Left lung (tissue), 10 donors: ENCODE measurements around the gene ASZ1. TPM values are rescaled to one million over a fixed set of nuclear protein-coding genes. Genes with fewer than 3 reads are reported as not detected.

Source experiments
- ATAC-seq: fragments of 200-7000 bp; cut with Tn5 transposase; one replicate; pipeline ENCODE4 v1.9.1; 2020; ENCODE audit warnings: moderate library complexity
- DNase-seq, 4 donors: peaks; one replicate each; pipeline ENCODE4 v3.0.0-alpha.2; 2013 to 2020
- H3K27ac ChIP-seq, 2 donors: fragments of 200-600 bp; sonication (generic) in 1 of 2; one replicate each; pipeline versions ENCODE4 v1.5.0 to v1.8.0; 2020 to 2021
- H3K27me3 ChIP-seq, 2 donors: fragments of 200-600 bp; sonication (generic) in 1 of 2; one replicate each; pipeline versions ENCODE4 v1.5.0 to v1.8.0; 2020 to 2021
- H3K36me3 ChIP-seq, 2 donors: fragments of 200-600 bp; sonication (generic) in 1 of 2; one replicate each; pipeline versions ENCODE4 v1.5.0 to v1.8.0; 2020 to 2021
- H3K4me1 ChIP-seq, 2 donors: fragments of 200-600 bp; one replicate each; pipeline ENCODE4 v1.8.0; 2021
- H3K4me3 ChIP-seq, 2 donors: fragments of 200-600 bp; sonication (generic) in 1 of 2; one replicate each; pipeline versions ENCODE4 v1.5.0 to v1.8.0; 2020 to 2021; ENCODE audit warnings: mild to moderate bottlenecking in 1 of 2
- H3K9me3 ChIP-seq, 2 donors: fragments of 200-600 bp; sonication (generic) in 1 of 2; one replicate each; pipeline versions ENCODE4 v1.5.0 to v1.8.0; 2020 to 2021
- CTCF ChIP-seq, 2 donors: fragments of 200-600 bp; sonication (generic) in 1 of 2; IDR thresholded peaks; one replicate each; pipeline versions ENCODE4 v1.5.0 to v1.8.0; 2021; ENCODE audit warnings: antibody characterized with exemption in 2 of 2
- intact Hi-C, 2 donors: fragments of 100-400 bp; cut with DNase I; formaldehyde crosslinking; loops; one replicate each; pipeline versions ENCODE4 v1.11.2 to v1.14.2; 2022
- polyA plus RNA-seq, 6 donors: library from polyadenylated mRNA; unstranded; fragments of 120-200 nt; gene quantifications; one replicate each; pipeline ENCODE4 v1.2.1, GENCODE V29; 2013; ENCODE audit not compliant: insufficient read length in 6 of 6
- total RNA-seq, 2 donors: library from RNA; stranded (reverse); fragmentation: NEBNext Ultra II Directional; extraction: Animal tissue kit (Norgen Biotek cat#: 25700); gene quantifications; one replicate each; pipeline ENCODE4 v1.2.1, GENCODE V29; 2021
- donor health status: DM: no; HTN: yes; CAD: no.
- donor health status: DM: no; HTN: no; CAD: no.

Gene ASZ1
- total and polyA plus RNA-seq, 8 donors: 0.39 to 1.4 (median 1.0) TPM; not detected in 1

DNA sequence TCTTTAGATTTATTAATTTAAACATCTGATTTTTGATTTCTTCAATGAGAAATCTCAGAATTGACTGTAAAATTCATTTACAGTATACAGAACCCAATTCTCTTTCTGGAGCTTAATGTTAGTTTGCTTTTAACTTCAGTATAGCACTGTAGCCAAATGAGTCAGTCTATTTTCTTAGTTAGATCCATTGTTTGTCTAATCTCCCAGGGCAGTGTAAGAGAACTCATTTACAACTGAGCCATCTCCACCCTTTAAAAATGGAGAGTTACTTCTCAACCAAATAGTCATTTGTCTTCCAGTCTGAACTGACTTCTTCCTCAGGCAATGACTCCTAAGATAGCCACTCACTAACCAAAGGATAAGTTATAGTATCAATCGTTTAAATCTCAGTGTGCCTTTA, 101.5 kb downstream of the ASZ1 start:
- Histone ChIP-seq H3K9me3 (peaks cover 0 to 8% of the 10 kb centered on the region in 2 donors), H3K27me3 (peaks cover 24 to 50% of the 10 kb centered on the region in 2 donors), H3K36me3 (no peaks in the 10 kb centered on the region), H3K4me1 (peaks cover 4 to 21% of the 10 kb centered on the region in 2 donors), H3K27ac (no peak overlapping the region), H3K4me3 (no peak overlapping the region)
- intact Hi-C loops: no loop called here
- TF ChIP-seq CTCF (IDR thresholded peaks at IDR 0.05): no peak
- DNase-seq (no peak), ATAC-seq (no peak)

GRCh38 chr7:117324960-117325359, 102.3 kb downstream of the ASZ1 start:
- H3K27me3 ChIP-seq: peaks cover 24 to 55% of the 10 kb centered on the region in 2 donors
- H3K36me3 ChIP-seq: no peaks in the 10 kb centered on the region
- TF ChIP-seq CTCF (IDR thresholded peaks at IDR 0.05): no peak
- intact Hi-C loops: no loop called here
- peak overlapping the region in 1 of 2 donors; percentile 31 for H3K4me3 ChIP-seq
- H3K4me1 ChIP-seq: peaks cover 4 to 21% of the 10 kb centered on the region in 2 donors
- H3K27ac ChIP-seq: peak overlapping the region in 1 of 2 donors; percentile 77
- no peak for ATAC-seq
- H3K9me3 ChIP-seq: peaks cover 0 to 8% of the 10 kb centered on the region in 2 donors
- peak in 1 of 4 donors; percentile 26 for DNase-seq

DNA sequence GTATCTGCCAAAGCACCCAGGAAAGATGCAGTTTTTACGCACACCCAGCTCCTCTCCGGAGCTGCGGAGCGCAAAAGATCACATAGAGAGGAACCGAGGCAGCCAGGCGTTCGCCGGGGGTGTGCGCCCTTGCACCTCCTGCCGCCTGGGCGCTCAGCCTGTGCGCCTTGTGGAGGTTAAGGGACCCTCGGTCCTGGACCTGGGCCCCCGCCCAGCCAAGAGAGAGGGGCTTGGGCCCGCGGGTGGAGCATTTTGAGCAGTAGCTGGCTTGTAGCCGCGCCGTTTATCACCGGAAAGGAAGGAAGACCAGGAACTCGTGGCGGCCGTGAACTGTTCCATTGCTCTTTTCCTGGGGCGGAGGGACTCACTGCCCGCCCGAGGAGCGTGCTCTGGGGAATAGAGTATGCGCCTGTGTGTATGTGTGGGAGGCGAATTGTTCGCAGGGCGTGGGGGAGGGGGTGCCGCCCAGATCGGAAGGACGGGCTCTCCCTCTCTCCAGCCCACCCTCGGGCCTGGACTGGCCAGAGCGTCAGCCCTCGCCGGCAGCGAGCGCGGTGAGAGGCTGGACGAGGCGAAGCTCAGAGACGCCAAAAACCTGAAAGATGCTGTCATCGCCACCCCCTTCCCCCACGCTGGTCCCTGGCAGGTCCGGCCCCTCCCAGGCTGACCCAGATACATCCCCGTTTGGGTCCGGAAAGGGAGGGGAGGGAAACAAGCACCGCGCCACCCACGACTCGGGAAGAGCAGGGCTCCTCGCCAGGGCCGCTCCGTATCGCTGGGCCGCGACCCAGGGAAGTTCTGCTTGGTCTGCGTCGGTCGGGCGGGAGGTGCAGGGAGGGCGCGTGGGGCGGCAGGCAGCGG, 103.2 kb downstream of the ASZ1 start:
- Histone ChIP-seq H3K27ac (peak overlapping the region; percentile 60 to 77), H3K27me3 (peaks cover 24 to 55% of the 10 kb centered on the region in 2 donors), H3K4me1 (peaks cover 4 to 21% of the 10 kb centered on the region in 2 donors), H3K4me3 (peak overlapping the region; percentile 29 to 31), H3K36me3 (no peaks in the 10 kb centered on the region), H3K9me3 (peaks cover 0 to 8% of the 10 kb centered on the region in 2 donors)
- ATAC-seq (peak; percentile 86), DNase-seq (peak; percentile 67 to 97 (median 88))
- intact Hi-C loops: no loop called here
- no peak for TF ChIP-seq CTCF (IDR thresholded peaks at IDR 0.05)

DNA sequence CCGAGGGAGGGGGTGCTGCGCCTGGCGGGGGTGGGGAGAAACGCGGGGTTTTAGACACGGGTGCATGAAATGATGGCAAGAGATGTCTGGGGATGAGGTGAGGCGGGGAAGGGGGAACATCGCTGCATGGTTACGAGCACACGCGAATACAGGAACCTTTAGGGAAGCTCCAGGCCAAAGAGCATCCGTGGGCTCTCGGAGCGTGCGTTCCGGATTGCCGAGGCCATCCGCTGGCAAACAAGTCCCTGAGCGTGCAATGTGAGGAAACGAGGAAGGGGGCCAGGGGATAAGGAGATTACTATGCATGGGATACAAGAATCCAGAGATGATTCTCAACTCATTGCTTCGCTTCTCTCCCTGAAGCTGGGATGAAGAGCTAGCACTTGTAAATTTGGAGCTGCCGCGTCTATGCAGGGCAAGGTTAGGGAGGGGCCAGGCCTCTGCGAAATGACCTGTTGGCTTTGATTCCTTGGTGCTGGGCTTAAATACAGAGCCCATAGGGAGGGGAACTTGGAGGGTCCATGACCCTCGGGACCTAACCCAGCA, 103.9 kb downstream of the ASZ1 start:
- Histone ChIP-seq H3K27ac (peak overlapping the region; percentile 60 to 77), H3K27me3 (peaks cover 24 to 55% of the 10 kb centered on the region in 2 donors), H3K9me3 (peaks cover 0 to 5% of the 10 kb centered on the region in 2 donors), H3K36me3 (no peaks in the 10 kb centered on the region), H3K4me3 (peak overlapping the region; percentile 29 to 31), H3K4me1 (peaks cover 4 to 21% of the 10 kb centered on the region in 2 donors)
- DNase-seq (peak in 2 of 4 donors; percentile 28 to 55), ATAC-seq (peak; percentile 15)
- intact Hi-C loops: no loop called here
- no peak for TF ChIP-seq CTCF (IDR thresholded peaks at IDR 0.05)

- H3K4me3 ChIP-seq: peak within 1 kb of the TSS; percentile 29 to 31
- peaks cover 0 to 3% of the 10 kb centered on the region in 2 donors for H3K9me3 ChIP-seq
- peak in 3 of 4 donors; percentile 57 to 76 (median 63) for DNase-seq
- peaks cover 24 to 55% of the 10 kb centered on the region in 2 donors for H3K27me3 ChIP-seq
- intact Hi-C loops: no loop called here
- H3K4me1 ChIP-seq: peaks cover 8 to 21% of the 10 kb centered on the region in 2 donors
- peak within 1 kb of the TSS; percentile 60 to 77 for H3K27ac ChIP-seq
- TF ChIP-seq CTCF (IDR thresholded peaks at IDR 0.05): no peak
- no peaks in the 10 kb centered on the region for H3K36me3 ChIP-seq
- ATAC-seq: peak; percentile 7
Measured at GRCh38 chr7:117322741-117323304, 104.5 kb downstream of the ASZ1 start, which contains the start of gene WNT2. TSS of gene WNT2 (minus strand) at chr7:117323058. CDS start at chr7:117322989, 69 bp downstream.
